Mononuclear cell (primary cell): ENCODE results near the gene HLA-DPA1. TPM values are rescaled to one million over a fixed set of nuclear protein-coding genes. Genes with fewer than 3 reads are reported as not detected.

Experiments
- H3K27me3 ChIP-seq: 2 replicates; pipeline ENCODE4 v1.6.0; 2011; ENCODE audit warnings: low read length, control low read depth; ENCODE audit not compliant: insufficient read depth
- H3K4me1 ChIP-seq: 2 replicates; pipeline ENCODE4 v1.5.1; 2011; ENCODE audit warnings: mild to moderate bottlenecking, low read length, control low read depth; ENCODE audit not compliant: insufficient read depth
- H3K4me3 ChIP-seq: 2 replicates; pipeline ENCODE4 v1.5.1; 2011; ENCODE audit warnings: mild to moderate bottlenecking, low read length, moderate library complexity
- H3K9me3 ChIP-seq: 2 replicates; pipeline ENCODE4 v1.5.1; 2011; ENCODE audit warnings: low read depth, mild to moderate bottlenecking, control low read depth, low read length
- total RNA-seq: library from RNA; depleted of rRNA; stranded (reverse); fragments of >200 nt; gene quantifications from one replicate; pipeline ENCODE4 v1.2.3, GENCODE V29; 2012

HLA-DPA1 gene
- 271 TPM for total RNA-seq

DNA sequence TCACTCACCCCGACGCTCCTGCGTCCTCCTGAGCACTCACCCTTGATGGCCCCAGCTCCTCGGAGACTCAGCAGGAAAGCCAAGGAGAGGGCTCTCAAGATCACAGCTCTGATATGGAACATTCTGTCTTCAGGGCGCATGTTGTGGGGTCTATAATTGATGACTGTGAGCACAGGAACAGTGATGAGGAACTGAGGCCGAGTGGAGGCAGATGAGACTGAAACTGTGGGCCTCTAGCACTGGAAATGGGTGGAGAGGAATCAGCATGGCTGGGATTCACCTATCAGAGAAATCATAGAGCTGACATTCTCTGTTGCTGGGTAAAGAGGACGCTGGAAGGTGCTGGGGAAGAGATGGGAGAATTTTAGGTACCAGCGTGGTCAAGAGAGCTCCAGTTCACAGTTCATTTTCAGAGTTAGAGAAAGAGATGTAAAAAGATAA is at the start of gene HLA-DPA1:
Gene HLA-DPA1, minus strand, starts transcription at position 219 of the 441 bp plus-strand sequence.
- no peaks in the 10 kb centered on the region for H3K27me3 ChIP-seq
- peaks cover 41% of the 10 kb centered on the region for H3K4me1 ChIP-seq
- peak within 1 kb of the TSS; percentile 46 for H3K4me3 ChIP-seq
- no peaks in the 10 kb centered on the region for H3K9me3 ChIP-seq

DNA sequence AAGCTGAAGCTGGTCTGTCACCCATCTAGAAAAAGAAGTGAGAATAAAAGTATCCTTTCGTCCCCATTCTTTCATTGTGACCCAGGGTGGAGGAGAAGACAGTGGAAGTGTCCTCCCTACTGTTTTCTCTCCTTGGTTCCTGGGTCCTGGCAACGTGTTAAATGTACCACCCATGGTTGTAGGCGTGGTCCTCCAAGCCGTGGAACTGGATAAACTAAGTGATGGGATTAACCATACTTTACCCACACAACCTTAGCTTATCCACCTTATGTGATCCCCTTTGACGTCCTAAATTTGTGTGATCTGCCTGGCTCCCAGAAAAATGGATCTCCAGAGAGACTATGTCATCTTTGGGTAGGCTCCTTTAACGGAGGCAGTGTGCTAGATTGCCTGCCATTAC is 49.7 kb upstream of the HLA-DPA1 start:
- Histone ChIP-seq H3K9me3 (peaks cover 14% of the 10 kb centered on the region), H3K27me3 (peaks cover 3% of the 10 kb centered on the region), H3K4me1 (no peaks in the 10 kb centered on the region), H3K4me3 (no peak overlapping the region)

DNA sequence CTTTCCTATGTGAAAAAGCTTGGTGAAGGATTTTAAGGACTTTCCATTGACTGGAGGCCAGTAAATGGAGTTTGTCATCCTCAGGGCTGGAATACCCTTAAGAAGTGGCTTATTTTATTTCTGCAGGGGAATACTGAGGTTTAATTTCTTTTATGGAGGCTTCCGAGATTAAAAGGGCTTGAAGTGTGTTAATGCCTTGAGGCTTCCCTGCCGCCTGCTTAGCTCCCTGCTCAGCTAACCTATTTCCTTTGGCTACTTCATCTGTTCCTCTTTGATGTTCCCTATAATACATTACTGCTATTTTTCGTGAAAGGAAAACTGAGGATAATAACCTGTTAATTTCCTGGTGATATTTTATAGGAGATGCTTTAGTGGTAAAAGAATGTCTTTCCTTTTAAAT is 46.6 kb upstream of the HLA-DPA1 start:
- Histone ChIP-seq H3K4me1 (peaks cover 28% of the 10 kb centered on the region), H3K4me3 (no peak overlapping the region), H3K27me3 (peaks cover 23% of the 10 kb centered on the region), H3K9me3 (peaks cover 14% of the 10 kb centered on the region)

DNA sequence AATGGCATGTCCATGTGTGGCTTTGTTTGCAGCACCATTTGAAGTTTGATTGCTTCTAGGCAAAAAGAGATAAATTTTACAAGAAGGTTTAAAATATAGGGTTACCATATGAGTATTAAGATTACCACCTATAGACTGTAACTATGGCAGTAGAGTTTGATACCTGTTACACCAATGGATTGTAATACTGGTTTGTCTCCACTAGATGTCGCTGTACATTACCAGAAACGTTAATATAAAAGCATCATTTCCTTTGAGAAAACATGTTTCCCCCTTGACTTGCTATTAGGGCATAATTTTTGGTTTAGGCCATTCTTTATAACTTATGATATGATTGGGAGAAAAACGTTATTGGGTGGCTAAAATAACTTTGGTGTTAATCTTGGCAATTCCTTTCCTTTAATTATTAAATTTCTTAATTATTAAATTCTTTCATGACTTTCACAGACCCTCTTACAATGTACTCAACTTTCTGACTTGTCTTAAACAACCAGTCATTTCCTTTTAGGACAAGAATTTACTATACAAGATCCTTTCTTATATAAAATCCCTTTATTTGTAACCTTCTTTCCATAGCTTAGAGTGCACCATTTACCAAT is 45.2 kb upstream of the HLA-DPA1 start:
- H3K27me3 ChIP-seq: peaks cover 23% of the 10 kb centered on the region
- no peak overlapping the region for H3K4me3 ChIP-seq
- peaks cover 6% of the 10 kb centered on the region for H3K9me3 ChIP-seq
- peaks cover 41% of the 10 kb centered on the region for H3K4me1 ChIP-seq

- peaks cover 23% of the 10 kb centered on the region for H3K27me3 ChIP-seq
- H3K4me1 ChIP-seq: peaks cover 49% of the 10 kb centered on the region
- peaks cover under 1% of the 10 kb centered on the region for H3K9me3 ChIP-seq
- no peak overlapping the region for H3K4me3 ChIP-seq
Observed at GRCh38 chr6:33117811-33118277, 44.4 kb upstream of the HLA-DPA1 start.

GRCh38 chr6:33116841-33117711 is 43.6 kb upstream of the HLA-DPA1 start:
- H3K4me1 ChIP-seq: peaks cover 55% of the 10 kb centered on the region
- no peak overlapping the region for H3K4me3 ChIP-seq
- no peaks in the 10 kb centered on the region for H3K9me3 ChIP-seq
- peaks cover 23% of the 10 kb centered on the region for H3K27me3 ChIP-seq

GRCh38 chr6:33116417-33116816 is 43.0 kb upstream of the HLA-DPA1 start:
- Histone ChIP-seq H3K4me3 (no peak overlapping the region), H3K4me1 (peaks cover 55% of the 10 kb centered on the region), H3K9me3 (no peaks in the 10 kb centered on the region), H3K27me3 (peaks cover 23% of the 10 kb centered on the region)

DNA sequence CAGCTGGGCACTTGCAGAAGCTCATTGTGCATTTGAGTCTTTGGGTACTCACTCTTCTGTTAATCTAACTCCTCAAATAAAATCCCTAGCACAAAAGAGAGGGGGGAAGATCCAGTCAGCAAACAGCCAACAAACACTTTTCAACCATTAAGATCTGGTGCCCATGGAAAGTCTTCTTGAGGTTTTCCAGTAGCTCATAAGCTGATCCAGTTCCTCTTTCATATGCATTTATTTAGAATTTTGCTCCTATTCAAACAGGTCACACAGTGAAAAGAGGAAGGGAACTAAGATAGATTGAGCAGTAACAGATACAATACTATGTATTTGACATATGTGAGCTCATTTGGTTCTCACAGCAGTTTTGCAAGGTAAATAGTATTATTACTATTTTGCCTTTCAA is 41.0 kb upstream of the HLA-DPA1 start:
- H3K27me3 ChIP-seq: peaks cover 30% of the 10 kb centered on the region
- no peaks in the 10 kb centered on the region for H3K9me3 ChIP-seq
- H3K4me1 ChIP-seq: peaks cover 55% of the 10 kb centered on the region
- no peak overlapping the region for H3K4me3 ChIP-seq

DNA sequence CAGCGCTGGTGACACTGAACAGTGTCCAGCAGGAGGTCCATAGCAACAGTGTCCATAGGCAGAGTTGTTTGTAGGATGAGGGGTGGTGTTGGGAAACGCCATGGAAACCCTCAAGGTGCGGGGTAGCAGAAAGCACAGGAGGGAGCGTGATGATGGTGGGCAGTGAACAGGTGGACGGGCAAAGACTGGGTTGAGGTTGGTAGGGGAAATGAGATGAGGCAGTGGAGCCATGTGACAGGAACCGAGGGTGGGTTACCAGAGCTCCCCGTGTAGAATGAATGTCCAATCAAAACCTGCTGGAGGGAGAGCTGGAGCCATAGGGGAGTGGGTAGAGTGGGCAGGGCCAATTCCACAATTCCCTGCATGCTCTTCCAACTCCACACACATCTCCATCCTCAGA is 40.3 kb upstream of the HLA-DPA1 start:
- H3K4me3 ChIP-seq: no peak overlapping the region
- H3K27me3 ChIP-seq: peaks cover 33% of the 10 kb centered on the region
- H3K4me1 ChIP-seq: peaks cover 55% of the 10 kb centered on the region
- H3K9me3 ChIP-seq: no peaks in the 10 kb centered on the region

DNA sequence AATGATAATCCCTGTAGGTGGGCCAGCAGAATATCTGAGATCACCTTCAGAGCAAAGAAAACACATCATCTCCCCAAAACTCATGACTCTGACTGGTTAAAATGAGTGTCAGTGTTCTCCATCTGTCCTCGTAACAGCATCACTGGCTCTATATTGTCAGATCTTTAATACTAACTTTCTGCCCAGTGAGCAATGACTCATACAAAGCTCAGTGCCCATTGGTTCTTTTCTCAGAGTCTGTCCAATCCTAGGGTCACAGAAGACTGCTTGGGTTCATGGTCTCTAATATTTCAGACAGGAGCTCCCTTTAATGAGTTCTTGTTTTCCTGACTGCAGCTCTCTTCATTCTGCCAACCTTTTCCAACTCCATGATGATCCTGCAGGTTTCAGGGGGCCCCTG is 38.7 kb upstream of the HLA-DPA1 start:
- Histone ChIP-seq H3K27me3 (peaks cover 19% of the 10 kb centered on the region), H3K4me3 (no peak overlapping the region)

GRCh38 chr6:33108307-33108706 is 34.9 kb upstream of the HLA-DPA1 start:
- peaks cover 10% of the 10 kb centered on the region for H3K27me3 ChIP-seq
- H3K9me3 ChIP-seq: no peaks in the 10 kb centered on the region
- peaks cover 26% of the 10 kb centered on the region for H3K4me1 ChIP-seq
- H3K4me3 ChIP-seq: no peak overlapping the region

More for the DNA sequence above, 38.7 kb upstream of the HLA-DPA1 start:
- Histone ChIP-seq H3K4me1 (peaks cover 56% of the 10 kb centered on the region), H3K9me3 (no peaks in the 10 kb centered on the region)

DNA sequence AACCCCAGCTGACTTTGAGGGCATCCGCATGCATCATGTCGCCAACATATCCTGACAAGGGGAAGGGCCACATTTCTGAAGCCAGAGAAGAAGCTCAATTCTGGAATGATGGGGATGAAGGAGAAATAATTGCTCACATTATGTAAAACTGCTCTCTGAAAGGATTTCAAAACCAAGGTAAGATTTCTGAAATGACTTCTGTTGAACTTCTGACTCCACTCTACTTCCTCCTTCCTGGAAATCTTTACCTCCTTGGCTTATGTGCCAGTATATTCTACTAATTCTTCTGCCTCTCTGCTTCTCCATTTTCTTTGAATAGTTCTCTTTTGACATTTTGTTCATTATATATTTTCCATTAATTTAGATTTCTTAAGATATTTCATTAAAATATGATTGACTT is 34.2 kb upstream of the HLA-DPA1 start:
- Histone ChIP-seq H3K4me3 (no peak overlapping the region), H3K4me1 (peaks cover 19% of the 10 kb centered on the region), H3K9me3 (no peaks in the 10 kb centered on the region), H3K27me3 (peaks cover 10% of the 10 kb centered on the region)

GRCh38 chr6:33105916-33106871 is 32.7 kb upstream of the HLA-DPA1 start:
- peaks cover 10% of the 10 kb centered on the region for H3K9me3 ChIP-seq
- H3K27me3 ChIP-seq: peaks cover 10% of the 10 kb centered on the region
- H3K4me1 ChIP-seq: peaks cover 15% of the 10 kb centered on the region
- H3K4me3 ChIP-seq: no peak overlapping the region

GRCh38 chr6:33105386-33105785 is 31.9 kb upstream of the HLA-DPA1 start:
- H3K4me3 ChIP-seq: no peak overlapping the region
- peaks cover 7% of the 10 kb centered on the region for H3K27me3 ChIP-seq
- peaks cover 15% of the 10 kb centered on the region for H3K4me1 ChIP-seq
- H3K9me3 ChIP-seq: peaks cover 18% of the 10 kb centered on the region
